GM18507 (cell line): ENCODE data around the gene TOMM20L.
"Not testable (repeated sequence)": the region's sequence is repeated elsewhere in the genome, so short reads cannot be mapped to it uniquely, and the experiment has no call there.

ENCODE experiments used
- DNase-seq: peaks from one replicate; pipeline ENCODE4 v3.0.0; 2011; ENCODE audit warnings: low read depth; ENCODE audit not compliant: insufficient read length; ENCODE audit errors: extremely low spot score
- FAIRE-seq: peaks from 2 replicates; lab custom pipeline; 2011; peaks lifted over from hg19 to GRCh38; lab: Jason Lieb, UNC

TOMM20L gene

GRCh38 chr14:58416934-58417333 is 21.2 kb downstream of the TOMM20L start:
- DNase-seq, FAIRE-seq: not testable (repeated sequence)

- DNase-seq = peak; percentile 38
- FAIRE-seq = no peak
Measured at GRCh38 chr14:58426670-58427280, 31.0 kb downstream of the TOMM20L start.

- FAIRE-seq (peak; percentile 95), DNase-seq (peak; percentile 75)
Measured at GRCh38 chr14:58427281-58428117, 31.8 kb downstream of the TOMM20L start, which contains the start of the genes KIAA0586 and TIMM9. Gene KIAA0586 (plus strand): TSS chr14:58427719. CDS start chr14:58428265, 546 bp downstream. Gene TIMM9 (minus strand): TSS chr14:58427531. CDS start chr14:58411945, 15,586 bp downstream.

- DNase-seq (no peak), FAIRE-seq (peak; percentile 15)
Measured at GRCh38 chr14:58428118-58428683, 32.5 kb downstream of the TOMM20L start.

GRCh38 chr14:58430156-58430555 is 34.4 kb downstream of the TOMM20L start:
- FAIRE-seq (no peak), DNase-seq (no peak)

GRCh38 chr14:58439476-58439875 is 43.7 kb downstream of the TOMM20L start:
- FAIRE-seq = no peak
- no peak for DNase-seq

- FAIRE-seq = no peak
- no peak for DNase-seq
Measured at GRCh38 chr14:58444627-58445026, 48.9 kb downstream of the TOMM20L start.

GRCh38 chr14:58455593-58456265 is 60.0 kb downstream of the TOMM20L start:
- FAIRE-seq (no peak), DNase-seq (no peak)
